Nephron progenitor cell (in vitro differentiated cells): Measurements from ENCODE around the gene COX20.
A peak's percentile ranks its signal among the peaks of the same experiment; 100 is the strongest.

ENCODE experiments used
- DNase-seq: peaks from one replicate; pipeline ENCODE4 v3.0.0; 2021
- H3K27ac Mint-ChIP-seq: 2 replicates; pipeline ENCODE4 v1.8.0; 2021; ENCODE audit warnings: mild to moderate bottlenecking, moderate library complexity, mixed read lengths
- H3K27me3 Mint-ChIP-seq: 2 replicates; pipeline ENCODE4 v1.8.0; 2021; ENCODE audit warnings: mild to moderate bottlenecking, low read depth, mixed read lengths; ENCODE audit not compliant: poor library complexity
- H3K36me3 Mint-ChIP-seq: 2 replicates; pipeline ENCODE4 v1.8.0; 2021; ENCODE audit warnings: low read depth, mixed read lengths
- H3K4me1 Mint-ChIP-seq: 2 replicates; pipeline ENCODE4 v1.8.0; 2021; ENCODE audit warnings: mixed read lengths
- H3K4me3 Mint-ChIP-seq: 2 replicates; pipeline ENCODE4 v1.8.0; 2021; ENCODE audit warnings: mild to moderate bottlenecking, moderate library complexity, mixed read lengths
- H3K9me3 Mint-ChIP-seq: 2 replicates; pipeline ENCODE4 v1.8.0; 2021; ENCODE audit warnings: mild to moderate bottlenecking, moderate library complexity, mixed read lengths
- TF ChIP-seq, protein P1 (sequence below): fragments of 200-600 bp; sonication (generic); IDR thresholded peaks from 2 replicates; pipeline ENCODE4 v1.5.0; 2021; ENCODE audit warnings: antibody characterized with exemption

Gene COX20

DNA sequence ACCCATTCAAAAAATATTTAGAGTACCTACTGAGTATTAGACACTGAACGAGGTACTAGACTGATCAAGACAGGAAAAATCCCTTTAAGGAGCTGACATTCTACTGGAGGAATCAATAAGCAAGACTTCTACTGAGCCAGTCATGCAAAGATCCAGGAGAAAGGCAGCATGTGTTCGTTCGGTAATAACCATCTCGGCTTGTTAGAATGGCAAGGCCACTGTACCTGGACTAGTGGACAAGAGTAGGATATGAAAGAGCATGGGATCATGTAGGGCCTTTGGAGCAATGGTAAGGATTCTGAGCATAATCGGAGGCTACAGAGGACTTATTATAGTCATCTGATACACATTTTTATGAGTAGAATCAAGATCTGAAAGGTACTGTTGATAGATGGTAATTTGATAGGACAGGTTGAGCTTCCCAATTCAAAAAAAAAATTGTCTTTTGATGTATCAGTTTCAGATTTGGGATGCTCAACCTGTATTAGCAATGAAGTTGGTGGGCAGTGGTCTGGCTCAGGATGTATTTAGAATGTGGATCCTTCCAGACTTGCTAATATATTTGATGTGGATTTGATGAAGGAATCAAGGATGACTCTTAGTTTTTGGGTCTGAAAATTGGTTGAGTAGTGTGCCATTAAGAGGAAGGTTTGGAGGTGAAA lies 2.3 kb downstream of the COX20 start:
- DNase-seq: no peak
- H3K27me3 Mint-ChIP-seq: no peaks in the 10 kb centered on the region
- peak overlapping the region; percentile 97 for H3K4me3 Mint-ChIP-seq
- TF ChIP-seq, protein P1, sequence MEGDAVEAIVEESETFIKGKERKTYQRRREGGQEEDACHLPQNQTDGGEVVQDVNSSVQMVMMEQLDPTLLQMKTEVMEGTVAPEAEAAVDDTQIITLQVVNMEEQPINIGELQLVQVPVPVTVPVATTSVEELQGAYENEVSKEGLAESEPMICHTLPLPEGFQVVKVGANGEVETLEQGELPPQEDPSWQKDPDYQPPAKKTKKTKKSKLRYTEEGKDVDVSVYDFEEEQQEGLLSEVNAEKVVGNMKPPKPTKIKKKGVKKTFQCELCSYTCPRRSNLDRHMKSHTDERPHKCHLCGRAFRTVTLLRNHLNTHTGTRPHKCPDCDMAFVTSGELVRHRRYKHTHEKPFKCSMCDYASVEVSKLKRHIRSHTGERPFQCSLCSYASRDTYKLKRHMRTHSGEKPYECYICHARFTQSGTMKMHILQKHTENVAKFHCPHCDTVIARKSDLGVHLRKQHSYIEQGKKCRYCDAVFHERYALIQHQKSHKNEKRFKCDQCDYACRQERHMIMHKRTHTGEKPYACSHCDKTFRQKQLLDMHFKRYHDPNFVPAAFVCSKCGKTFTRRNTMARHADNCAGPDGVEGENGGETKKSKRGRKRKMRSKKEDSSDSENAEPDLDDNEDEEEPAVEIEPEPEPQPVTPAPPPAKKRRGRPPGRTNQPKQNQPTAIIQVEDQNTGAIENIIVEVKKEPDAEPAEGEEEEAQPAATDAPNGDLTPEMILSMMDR: no peak
- peaks cover 44% of the 10 kb centered on the region for H3K4me1 Mint-ChIP-seq
- H3K36me3 Mint-ChIP-seq: peaks cover 54% of the 10 kb centered on the region
- H3K27ac Mint-ChIP-seq: peak overlapping the region; percentile 92
- H3K9me3 Mint-ChIP-seq: no peaks in the 10 kb centered on the region

DNA sequence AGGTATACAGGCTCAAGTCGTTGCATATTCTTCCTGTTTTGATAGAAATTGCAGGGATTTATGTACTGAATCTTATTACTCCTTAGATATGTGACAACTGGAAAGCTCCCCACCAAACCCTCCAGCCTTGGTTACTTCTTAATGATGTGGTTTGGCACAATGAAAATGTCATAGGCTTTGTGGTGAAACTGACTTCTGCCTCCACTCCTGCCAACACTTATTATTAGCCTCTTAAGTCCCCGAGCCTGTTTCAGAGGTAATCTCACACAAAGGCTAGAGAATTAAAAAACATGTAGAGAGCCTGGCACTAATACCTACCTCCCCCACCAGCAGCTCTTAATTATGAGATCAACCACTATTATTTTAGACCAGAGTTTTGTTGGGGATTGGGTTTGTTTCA lies 4.2 kb downstream of the COX20 start:
- H3K36me3 Mint-ChIP-seq: peaks cover 66% of the 10 kb centered on the region
- DNase-seq: no peak
- no peaks in the 10 kb centered on the region for H3K27me3 Mint-ChIP-seq
- TF ChIP-seq, protein P1: no peak
- no peaks in the 10 kb centered on the region for H3K9me3 Mint-ChIP-seq
- H3K4me3 Mint-ChIP-seq: no peak overlapping the region
- H3K27ac Mint-ChIP-seq: peak overlapping the region; percentile 95
- peaks cover 32% of the 10 kb centered on the region for H3K4me1 Mint-ChIP-seq

DNA sequence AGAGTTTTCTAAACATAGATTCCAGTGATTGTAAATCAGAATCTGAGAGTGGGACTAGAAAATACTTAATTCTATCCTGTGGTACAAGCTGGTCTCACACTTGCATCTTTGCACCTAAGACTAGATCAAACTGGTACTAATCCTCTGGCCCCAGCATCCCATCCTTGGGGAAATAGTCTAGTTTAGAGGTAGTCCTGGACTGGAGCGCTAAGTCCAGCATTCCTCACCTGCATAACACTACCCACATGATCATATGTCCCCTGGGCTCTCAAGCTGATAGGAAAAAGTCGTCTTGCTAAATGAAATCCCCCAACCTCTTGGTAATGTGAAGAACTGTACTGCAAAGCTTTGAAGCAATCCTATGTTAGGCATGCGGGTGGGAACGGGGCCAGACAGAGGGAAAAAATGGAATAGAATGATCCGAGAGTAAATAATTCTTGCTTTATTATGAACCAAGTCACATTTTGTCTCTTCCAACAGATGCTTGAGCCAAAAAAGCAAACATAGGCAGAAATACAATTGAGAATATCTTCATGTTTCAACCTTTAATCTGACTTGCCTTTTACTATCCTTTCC lies 4.8 kb downstream of the COX20 start:
- Mint-ChIP-seq H3K27ac (peak overlapping the region; percentile 54), H3K4me3 (no peak overlapping the region), H3K27me3 (no peaks in the 10 kb centered on the region), H3K9me3 (no peaks in the 10 kb centered on the region), H3K36me3 (peaks cover 72% of the 10 kb centered on the region), H3K4me1 (peaks cover 30% of the 10 kb centered on the region)
- no peak for DNase-seq
- TF ChIP-seq, protein P1: no peak

DNA sequence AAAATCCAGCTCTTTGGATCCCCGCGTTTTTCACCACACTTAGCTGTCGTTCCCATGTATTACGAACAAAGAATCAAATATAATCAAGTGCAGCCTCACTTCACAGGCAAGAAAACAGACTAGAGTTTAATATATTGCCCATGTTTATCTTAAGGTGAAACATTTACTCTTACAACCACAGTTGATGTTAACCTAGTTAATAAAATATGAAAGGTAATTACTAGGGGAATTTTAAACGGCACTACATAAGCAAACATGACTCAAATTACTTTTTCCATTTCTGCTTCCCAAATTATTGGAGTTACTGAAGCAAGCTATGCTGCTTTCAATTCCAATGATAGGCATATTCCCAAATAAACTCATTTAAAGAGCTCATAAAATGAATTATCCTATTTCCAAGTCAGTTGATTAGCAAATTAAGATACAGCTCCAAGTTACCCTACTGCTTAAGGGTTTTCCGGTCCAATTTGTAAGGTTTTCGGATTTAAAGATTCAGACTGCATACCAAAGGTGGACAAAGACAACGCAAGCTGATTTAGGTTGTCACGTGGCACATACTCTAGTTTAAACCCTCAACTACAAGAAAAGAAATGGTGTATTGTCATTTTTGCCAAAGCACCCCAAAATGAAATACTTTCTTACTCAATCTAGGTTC lies 5.9 kb downstream of the COX20 start:
- H3K4me3 Mint-ChIP-seq: no peak overlapping the region
- peaks cover 26% of the 10 kb centered on the region for H3K4me1 Mint-ChIP-seq
- H3K27me3 Mint-ChIP-seq: no peaks in the 10 kb centered on the region
- H3K36me3 Mint-ChIP-seq: peaks cover 83% of the 10 kb centered on the region
- DNase-seq: no peak
- TF ChIP-seq, protein P1: no peak
- H3K9me3 Mint-ChIP-seq: no peaks in the 10 kb centered on the region
- H3K27ac Mint-ChIP-seq: peak overlapping the region; percentile 54

DNA sequence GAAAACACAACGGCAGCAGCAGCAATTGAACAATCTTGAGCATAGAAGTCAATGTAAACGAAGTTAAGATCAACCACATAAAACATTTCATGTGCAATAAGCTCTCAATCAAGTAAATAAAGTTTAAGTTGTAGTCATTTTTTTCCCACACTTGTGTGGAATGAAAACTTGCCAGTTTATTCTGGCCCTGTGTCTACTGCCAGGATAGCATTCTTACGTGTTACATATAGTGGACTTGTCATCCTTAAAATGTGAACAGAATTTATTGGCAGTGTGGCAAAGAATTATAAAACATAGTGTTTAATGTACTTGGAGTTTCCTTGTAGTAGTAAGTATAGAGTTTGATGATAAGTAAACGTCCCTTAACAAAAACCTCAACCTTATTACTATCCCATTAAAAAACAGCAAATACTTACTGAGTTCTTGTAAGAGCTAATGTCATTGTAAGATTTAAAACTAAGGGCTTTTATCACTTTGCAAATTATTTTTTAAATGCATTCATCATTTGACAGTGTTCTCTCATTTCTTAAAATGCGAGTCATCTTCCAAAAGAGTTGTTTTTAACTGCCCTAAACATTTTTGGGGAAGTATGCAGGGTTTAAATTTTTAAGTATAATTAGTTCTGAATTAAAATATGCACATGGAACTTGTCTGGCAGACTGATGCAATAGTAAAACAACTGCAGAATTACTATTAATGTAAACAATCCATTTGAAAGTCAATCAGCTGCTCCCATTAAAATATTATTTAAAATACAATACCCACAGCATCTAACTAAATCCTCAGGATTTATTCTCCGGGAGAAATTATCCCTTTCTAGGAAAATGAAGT lies 7.9 kb downstream of the COX20 start:
- TF ChIP-seq, protein P1: no peak
- H3K36me3 Mint-ChIP-seq: peaks cover 92% of the 10 kb centered on the region
- H3K27ac Mint-ChIP-seq: no peak overlapping the region
- H3K27me3 Mint-ChIP-seq: no peaks in the 10 kb centered on the region
- no peak for DNase-seq
- no peaks in the 10 kb centered on the region for H3K9me3 Mint-ChIP-seq
- H3K4me3 Mint-ChIP-seq: no peak overlapping the region
- H3K4me1 Mint-ChIP-seq: peaks cover 7% of the 10 kb centered on the region
